ENCODE results near the gene KRTAP10-11.
A peak's percentile ranks its signal among the peaks of the same experiment; 100 is the strongest.
"Not testable (repeated sequence)": the region's sequence is repeated elsewhere in the genome, so short reads cannot be mapped to it uniquely, and the experiment has no call there.

Gene KRTAP10-11

GRCh38 chr21:44637018-44637850 lies 9.0 kb upstream of the KRTAP10-11 start, which contains the start of gene KRTAP10-10:
Gene KRTAP10-10 (plus strand): TSS chr21:44637356. CDS start chr21:44637418, 62 bp downstream.
- intact Hi-C loops (cut with DNase I): no loop called here

GRCh38 chr21:44637851-44638348 lies 8.3 kb upstream of the KRTAP10-11 start:
- DNase-seq; intact Hi-C loops (cut with DNase I): not testable (repeated sequence)

More at GRCh38 chr21:44637018-44637850, 9.0 kb upstream of the KRTAP10-11 start, which contains the start of gene KRTAP10-10:
- DNase-seq: peak in 5 of 10 donors; percentile 4 to 76 (median 46)

- peak in 1 of 10 donors; percentile 78 for DNase-seq
- intact Hi-C loops (cut with DNase I): not testable (repeated sequence)
These were observed 7.5 kb upstream of the KRTAP10-11 start for GRCh38 chr21:44638506-44639330.

- no peak for DNase-seq
- intact Hi-C loops (cut with DNase I): no loop called here
These were observed 6.9 kb upstream of the KRTAP10-11 start for GRCh38 chr21:44639331-44639655.

GRCh38 chr21:44640761-44641160 lies 5.5 kb upstream of the KRTAP10-11 start:
- intact Hi-C loops (cut with DNase I): no loop called here
- DNase-seq: no peak

- DNase-seq: no peak
- intact Hi-C loops (cut with DNase I): no loop called here
These were observed 2.4 kb upstream of the KRTAP10-11 start for GRCh38 chr21:44643741-44644310.

- intact Hi-C loops (cut with DNase I): no loop called here
- no peak for DNase-seq
These were observed 1.3 kb upstream of the KRTAP10-11 start for GRCh38 chr21:44644878-44645277.

GRCh38 chr21:44647222-44647552 lies 973 bp downstream of the KRTAP10-11 start:
- intact Hi-C loops (cut with DNase I): no loop called here
- peak in 1 of 10 donors; percentile 57 for DNase-seq

- intact Hi-C loops (cut with DNase I): no loop called here
These were observed 2.5 kb downstream of the KRTAP10-11 start for GRCh38 chr21:44648557-44649311.

GRCh38 chr21:44649521-44650100 lies 3.4 kb downstream of the KRTAP10-11 start:
- DNase-seq: peak in 1 of 10 donors; percentile 48
- intact Hi-C loops (cut with DNase I): no loop called here

More at GRCh38 chr21:44648557-44649311, 2.5 kb downstream of the KRTAP10-11 start:
- peak in 1 of 10 donors; percentile 81 for DNase-seq

- peak in 1 of 10 donors; percentile 44 for DNase-seq
- intact Hi-C loops (cut with DNase I): no loop called here
These were observed 4.2 kb downstream of the KRTAP10-11 start for GRCh38 chr21:44650265-44650972.

GRCh38 chr21:44650973-44651675 lies 4.9 kb downstream of the KRTAP10-11 start:
- peak in 1 of 10 donors; percentile 33 for DNase-seq
- intact Hi-C loops (cut with DNase I): no loop called here

- DNase-seq: peak in 1 of 10 donors; percentile 71
- intact Hi-C loops (cut with DNase I): no loop called here
These were observed 6.9 kb downstream of the KRTAP10-11 start for GRCh38 chr21:44653123-44653522.

- intact Hi-C loops (cut with DNase I): no loop called here
- peak in 1 of 10 donors; percentile 72 for DNase-seq
These were observed 7.7 kb downstream of the KRTAP10-11 start for GRCh38 chr21:44653656-44654575.

GRCh38 chr21:44654576-44655175 lies 8.5 kb downstream of the KRTAP10-11 start, which contains the start of gene KRTAP12-4:
Gene KRTAP12-4 (minus strand): TSS chr21:44654659. CDS start chr21:44654614, 45 bp downstream.
- intact Hi-C loops (cut with DNase I): no loop called here
- DNase-seq: peak in 1 of 10 donors; percentile 70

GRCh38 chr21:44656868-44657267 lies 10.7 kb downstream of the KRTAP10-11 start:
- peak in 1 of 10 donors; percentile 12 for DNase-seq
- intact Hi-C loops (cut with DNase I): no loop called here

All from posterior cingulate gyrus (tissue), 11 donors.